Stimulated activated naive B cell treated with anti-CD40 and anti-IgM and Interleukin-4, amounts not matched to agents 10 μg/mL and 1 μg/mL and 100 μg/mL, for 72 hours (primary cell): ENCODE results near the gene CDYL2.

Experiments used
- ATAC-seq, 2 donors: fragments of 150-1000 bp; cut with Tn5 transposase; replicated peaks; 2 replicates each; pipeline ENCODE4 v1.10.0; 2021; ENCODE audit warnings: moderate library complexity in 1 of 2
- DNase-seq: peaks from one replicate; pipeline ENCODE4 v3.0.0; 2021
- H3K27ac Mint-ChIP-seq: one replicate; pipeline ENCODE4 v1.8.0; 2022; ENCODE audit warnings: mild to moderate bottlenecking, mixed read lengths
- H3K27me3 Mint-ChIP-seq, 2 donors: one replicate each; pipeline ENCODE4 v1.8.0; 2022; ENCODE audit warnings: mixed read lengths in 2 of 2
- H3K36me3 Mint-ChIP-seq, 2 donors: one replicate each; pipeline ENCODE4 v1.8.0; 2022; ENCODE audit warnings: mixed read lengths in 2 of 2, mild to moderate bottlenecking in 1 of 2
- H3K4me1 Mint-ChIP-seq, 2 donors: one replicate each; pipeline ENCODE4 v1.8.0; 2022; ENCODE audit warnings: mixed read lengths in 2 of 2, mild to moderate bottlenecking in 1 of 2
- H3K4me3 Mint-ChIP-seq, 2 donors: one replicate each; pipeline ENCODE4 v1.8.0; 2022; ENCODE audit warnings: mild to moderate bottlenecking in 2 of 2, mixed read lengths in 2 of 2, moderate library complexity in 1 of 2
- H3K9me3 Mint-ChIP-seq, 2 donors: one replicate each; pipeline ENCODE4 v1.8.0; 2022; ENCODE audit warnings: mixed read lengths in 2 of 2, mild to moderate bottlenecking in 1 of 2

CDYL2 gene

DNA sequence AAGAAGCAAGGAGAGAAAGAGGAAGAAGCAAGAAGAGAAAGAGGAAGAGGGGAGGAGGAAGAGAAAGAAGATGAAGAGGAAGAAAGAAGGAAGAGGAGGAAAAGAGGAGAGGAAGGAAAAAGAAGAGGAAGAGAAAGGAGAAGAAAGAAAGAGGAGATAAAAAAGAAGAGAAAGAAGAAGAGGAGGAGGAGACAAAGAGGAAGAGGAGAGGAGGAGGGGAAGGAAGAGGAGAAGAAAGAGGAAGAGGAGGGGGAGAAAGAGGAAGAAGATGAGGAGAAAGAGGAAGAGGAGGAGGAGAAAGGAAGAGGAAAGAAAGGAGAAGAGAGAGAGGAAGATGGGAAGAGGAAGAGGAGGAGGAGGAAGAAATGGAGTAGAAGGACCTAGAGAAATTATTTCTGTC, 80.4 kb downstream of the CDYL2 start:
- Mint-ChIP-seq H3K36me3 (no peaks in the 10 kb centered on the region), H3K27ac (no peak overlapping the region), H3K27me3 (peaks cover 0 to 7% of the 10 kb centered on the region in 2 donors), H3K4me3 (no peak overlapping the region), H3K4me1 (peaks cover 2 to 7% of the 10 kb centered on the region in 2 donors), H3K9me3 (peaks cover 6 to 9% of the 10 kb centered on the region in 2 donors)
- DNase-seq = no peak
- ATAC-seq = no peak

DNA sequence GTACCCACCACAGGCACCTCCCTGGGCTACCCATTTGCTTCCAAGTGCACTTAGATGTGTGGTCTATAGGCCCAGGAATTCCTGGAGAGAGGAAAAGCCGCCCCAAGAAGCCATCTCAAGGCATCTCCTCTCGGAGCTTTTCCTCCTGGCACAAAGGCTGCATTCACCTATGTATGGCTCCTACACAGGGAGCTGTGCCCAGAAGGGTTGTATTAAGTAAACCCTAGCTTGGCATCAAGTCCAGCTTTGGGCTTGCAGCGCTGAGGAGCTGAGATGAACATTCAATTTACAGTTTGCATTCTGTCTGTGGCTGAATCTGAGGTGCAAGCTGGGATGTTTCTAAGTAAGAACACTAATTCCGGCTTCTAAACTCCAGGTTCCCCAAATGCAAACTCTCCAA, 81.3 kb downstream of the CDYL2 start:
- H3K4me3 Mint-ChIP-seq = no peak overlapping the region
- no peak overlapping the region for H3K27ac Mint-ChIP-seq
- H3K9me3 Mint-ChIP-seq = peaks cover 6 to 9% of the 10 kb centered on the region in 2 donors
- H3K36me3 Mint-ChIP-seq = no peaks in the 10 kb centered on the region
- DNase-seq (no peak), ATAC-seq (no peak)
- peaks cover 2 to 7% of the 10 kb centered on the region in 2 donors for H3K4me1 Mint-ChIP-seq
- H3K27me3 Mint-ChIP-seq = peaks cover 0 to 7% of the 10 kb centered on the region in 2 donors

DNA sequence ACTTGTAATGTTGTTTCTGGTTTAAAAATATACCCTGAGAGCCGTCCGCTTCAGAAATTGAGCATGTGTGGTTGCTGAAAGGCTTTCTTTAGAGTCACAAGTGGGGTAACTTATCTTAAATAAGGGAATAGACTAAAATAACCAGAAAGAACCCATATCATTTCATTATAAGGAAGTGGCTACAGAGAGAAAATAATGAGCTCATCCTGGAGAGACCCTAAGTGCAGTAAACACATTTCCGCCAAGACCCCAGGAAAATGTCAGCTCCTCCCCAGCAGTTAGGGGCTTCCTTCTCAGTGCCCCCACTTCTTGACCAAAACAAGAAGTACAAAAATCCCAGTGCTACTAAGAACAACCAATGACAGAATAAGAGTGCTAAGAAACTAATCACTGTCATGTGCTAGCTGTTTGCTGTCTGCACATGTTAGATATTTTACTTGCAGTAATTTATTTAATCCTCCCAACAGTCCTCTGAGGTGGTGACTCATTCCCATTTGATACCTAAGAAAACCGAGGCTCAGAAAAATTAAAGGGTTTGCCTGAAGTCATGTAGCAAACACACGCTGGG, 83.5 kb downstream of the CDYL2 start:
- H3K4me3 Mint-ChIP-seq = no peak overlapping the region
- DNase-seq (no peak), ATAC-seq (peak; percentile 25 to 36)
- peaks cover 6 to 9% of the 10 kb centered on the region in 2 donors for H3K9me3 Mint-ChIP-seq
- no peaks in the 10 kb centered on the region for H3K36me3 Mint-ChIP-seq
- H3K4me1 Mint-ChIP-seq = peaks cover 2 to 7% of the 10 kb centered on the region in 2 donors
- H3K27ac Mint-ChIP-seq = no peak overlapping the region
- peaks cover 0 to 7% of the 10 kb centered on the region in 2 donors for H3K27me3 Mint-ChIP-seq

DNA sequence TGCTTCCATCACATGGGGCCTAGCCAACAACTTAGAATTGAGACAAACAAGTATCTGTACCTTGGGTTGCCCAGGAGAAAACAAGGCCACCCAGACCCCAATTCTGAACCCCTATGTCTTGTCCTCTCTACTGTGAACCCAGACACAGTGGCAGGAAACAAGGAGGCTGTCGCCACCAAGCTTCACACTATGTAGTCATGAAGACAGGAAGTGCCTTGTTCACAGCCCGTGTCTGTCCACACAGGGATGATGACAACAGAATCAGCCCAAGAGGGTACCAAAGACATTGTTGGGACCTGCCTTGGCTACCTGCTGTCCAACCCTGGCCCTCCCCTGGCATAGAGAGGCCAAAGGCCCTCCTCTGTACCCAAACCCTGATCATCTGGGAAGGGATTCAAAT, 84.8 kb downstream of the CDYL2 start:
- no peak for DNase-seq

DNA sequence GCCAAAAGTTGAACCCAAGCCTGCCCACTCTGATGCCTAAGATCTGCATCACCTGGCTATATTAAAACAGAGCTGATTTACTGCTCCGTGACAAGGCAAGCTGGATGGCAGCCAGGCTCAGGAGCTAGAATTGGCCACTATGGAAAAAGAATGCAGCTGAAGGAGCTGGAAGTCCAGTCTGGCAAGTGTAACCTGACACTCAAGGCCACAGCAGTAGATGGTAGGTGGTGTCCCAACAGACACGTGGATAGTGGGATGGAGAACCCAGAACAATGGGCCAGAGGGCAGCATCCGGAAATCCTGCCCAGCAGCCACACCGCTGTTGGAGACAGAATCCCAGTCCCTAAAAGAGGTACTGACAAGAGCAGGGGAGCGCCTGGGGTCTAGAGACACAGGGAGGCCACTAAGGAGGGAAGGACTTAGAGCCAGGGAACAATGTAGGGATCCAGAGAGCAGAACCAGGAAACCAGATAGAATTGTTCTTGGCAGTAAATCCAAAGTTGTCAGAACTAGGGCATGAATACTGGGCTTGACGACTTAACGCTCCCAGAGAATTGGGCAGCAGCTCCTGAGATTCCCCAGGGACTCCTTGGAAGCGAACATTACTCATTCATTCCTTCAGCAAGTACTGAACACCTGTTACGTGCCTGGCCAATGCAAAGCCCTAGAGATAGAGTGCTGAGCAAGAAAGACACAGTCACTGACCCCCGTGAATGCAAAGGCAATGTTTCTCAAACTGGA, 85.7 kb downstream of the CDYL2 start:
- Mint-ChIP-seq H3K36me3 (no peaks in the 10 kb centered on the region), H3K4me3 (no peak overlapping the region), H3K9me3 (peaks cover 2 to 3% of the 10 kb centered on the region in 2 donors), H3K27me3 (peaks cover 0 to 3% of the 10 kb centered on the region in 2 donors), H3K27ac (no peak overlapping the region), H3K4me1 (peaks cover 2 to 4% of the 10 kb centered on the region in 2 donors)
- DNase-seq (no peak), ATAC-seq (no peak)

More for the DNA sequence above, 84.8 kb downstream of the CDYL2 start:
- ATAC-seq = peak; percentile 46 to 54
- H3K9me3 Mint-ChIP-seq = peaks cover 4 to 6% of the 10 kb centered on the region in 2 donors
- H3K27ac Mint-ChIP-seq = no peak overlapping the region
- no peaks in the 10 kb centered on the region for H3K36me3 Mint-ChIP-seq
- peaks cover 0 to 3% of the 10 kb centered on the region in 2 donors for H3K27me3 Mint-ChIP-seq
- no peak overlapping the region for H3K4me3 Mint-ChIP-seq
- H3K4me1 Mint-ChIP-seq = peaks cover 2 to 7% of the 10 kb centered on the region in 2 donors

DNA sequence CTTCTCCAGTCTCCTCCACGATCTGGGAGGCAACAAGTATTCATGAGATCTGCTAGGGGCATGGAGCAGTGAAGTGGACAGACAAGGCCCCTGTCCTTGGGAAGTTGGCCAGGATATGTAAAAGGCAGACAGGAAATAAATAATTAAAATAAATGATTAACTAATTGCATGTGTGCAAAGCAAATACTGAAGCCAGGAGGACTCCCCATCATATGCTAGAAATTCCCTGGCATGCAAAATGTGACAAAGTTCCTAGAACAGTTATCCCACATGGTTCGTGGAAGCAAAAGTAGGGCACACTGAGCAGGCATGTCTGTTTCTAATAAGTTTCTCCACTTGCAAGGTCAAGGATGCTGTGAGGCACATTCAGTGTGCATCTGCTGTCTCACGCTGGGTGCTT, 86.8 kb downstream of the CDYL2 start:
- H3K4me3 Mint-ChIP-seq = no peak overlapping the region

DNA sequence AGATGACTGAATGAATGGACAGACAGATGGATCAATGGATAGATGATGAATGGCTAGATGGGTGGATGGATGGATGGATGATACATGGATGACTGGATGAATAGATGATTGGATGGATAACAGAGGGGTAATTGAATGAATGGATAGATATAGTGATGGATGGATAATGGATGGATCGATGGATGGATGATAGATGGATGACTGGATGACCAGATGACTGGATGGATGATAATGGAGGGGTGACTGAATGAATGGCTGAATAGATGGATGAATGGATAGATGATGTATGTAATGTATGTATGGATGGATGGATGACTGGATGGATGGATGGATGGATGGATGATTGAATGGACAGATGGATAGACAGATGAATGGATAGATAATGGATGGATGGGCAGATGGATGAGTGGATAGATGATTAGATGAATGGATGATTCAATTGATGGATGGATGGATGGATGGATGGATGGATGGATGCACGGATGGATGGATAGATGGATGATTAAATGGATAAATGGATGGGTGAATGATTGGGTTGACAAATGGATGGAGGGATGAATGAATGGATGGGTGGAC, 87.7 kb downstream of the CDYL2 start:
- no peak overlapping the region for H3K27ac Mint-ChIP-seq
- no peaks in the 10 kb centered on the region for H3K36me3 Mint-ChIP-seq
- no peaks in the 10 kb centered on the region for H3K4me1 Mint-ChIP-seq
- no peak overlapping the region for H3K4me3 Mint-ChIP-seq
- peaks cover 0 to under 1% of the 10 kb centered on the region in 2 donors for H3K27me3 Mint-ChIP-seq
- DNase-seq = no peak
- H3K9me3 Mint-ChIP-seq = no peaks in the 10 kb centered on the region
- no peak for ATAC-seq

More for the DNA sequence above, 86.8 kb downstream of the CDYL2 start:
- ATAC-seq = no peak
- Mint-ChIP-seq H3K4me1 (peaks cover 0 to 2% of the 10 kb centered on the region in 2 donors), H3K36me3 (no peaks in the 10 kb centered on the region), H3K27ac (no peak overlapping the region), H3K9me3 (peaks cover 0 to 2% of the 10 kb centered on the region in 2 donors), H3K27me3 (peaks cover 0 to 3% of the 10 kb centered on the region in 2 donors)
- no peak for DNase-seq

DNA sequence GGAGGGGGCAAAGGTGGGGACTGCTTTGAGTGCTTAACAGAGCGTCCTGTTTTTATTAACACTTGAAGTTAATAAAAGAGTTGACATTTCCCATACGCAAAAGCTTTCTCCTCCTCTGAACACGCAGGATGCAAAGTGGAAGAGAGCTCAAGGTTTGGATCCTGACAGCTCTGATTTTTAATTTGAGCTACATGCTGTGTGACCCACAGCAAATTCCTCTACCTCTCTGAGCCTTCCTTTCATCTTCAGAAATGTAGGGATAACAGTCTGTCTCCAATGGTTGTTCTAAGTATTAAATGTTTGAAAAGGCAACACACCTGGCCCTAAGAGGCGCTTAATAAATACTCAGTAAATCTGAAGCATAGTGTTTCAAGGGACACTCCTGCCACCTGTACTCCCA, 93.0 kb downstream of the CDYL2 start:
- DNase-seq (no peak), ATAC-seq (no peak)
- Mint-ChIP-seq H3K36me3 (no peaks in the 10 kb centered on the region), H3K4me1 (no peaks in the 10 kb centered on the region), H3K9me3 (peaks cover 0 to 2% of the 10 kb centered on the region in 2 donors), H3K27ac (no peak overlapping the region), H3K27me3 (no peaks in the 10 kb centered on the region), H3K4me3 (no peak overlapping the region)

DNA sequence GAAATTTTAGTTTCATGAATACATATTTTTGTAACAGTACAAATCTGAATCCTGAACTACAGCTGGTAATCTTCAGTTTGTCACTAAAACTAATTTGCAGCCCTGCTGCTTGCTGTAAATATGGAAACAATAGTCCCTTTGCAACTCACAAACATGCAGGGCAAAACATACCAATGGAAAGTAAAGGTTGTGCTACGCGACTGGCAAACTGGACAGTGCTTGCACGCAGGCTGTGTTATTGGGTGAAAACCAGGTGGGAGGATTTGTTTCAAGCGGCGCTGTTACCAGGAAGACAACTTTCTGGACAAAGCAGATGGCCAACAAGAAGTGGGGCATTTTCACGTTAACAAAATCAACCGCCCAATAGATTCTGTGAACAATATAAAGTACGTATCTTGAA, 93.5 kb downstream of the CDYL2 start:
- DNase-seq (no peak), ATAC-seq (no peak)
- Mint-ChIP-seq H3K27ac (no peak overlapping the region), H3K4me1 (no peaks in the 10 kb centered on the region), H3K9me3 (peaks cover 0 to 2% of the 10 kb centered on the region in 2 donors), H3K36me3 (no peaks in the 10 kb centered on the region), H3K27me3 (no peaks in the 10 kb centered on the region), H3K4me3 (no peak overlapping the region)

DNA sequence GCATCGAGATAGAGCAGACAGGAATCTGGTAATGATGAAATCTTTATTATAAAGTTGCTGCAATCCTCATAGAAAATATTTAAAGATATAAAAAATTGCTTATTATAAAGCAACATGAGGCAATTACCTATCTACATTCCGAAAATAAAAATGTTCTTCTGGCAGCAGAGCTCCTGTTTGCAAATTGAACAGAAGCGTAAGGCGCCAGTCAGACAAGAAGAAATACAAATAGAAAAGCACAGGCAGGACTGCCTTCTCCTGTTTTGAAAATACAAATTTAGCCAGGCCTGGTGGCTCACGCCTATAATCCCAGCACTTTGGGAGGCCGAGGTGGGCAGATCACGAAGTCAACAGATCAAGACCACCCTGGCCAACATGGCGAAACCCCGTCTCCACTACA, 95.6 kb downstream of the CDYL2 start:
- Mint-ChIP-seq H3K4me1 (no peaks in the 10 kb centered on the region), H3K36me3 (no peaks in the 10 kb centered on the region), H3K27me3 (no peaks in the 10 kb centered on the region), H3K9me3 (peaks cover 0 to 2% of the 10 kb centered on the region in 2 donors), H3K27ac (no peak overlapping the region), H3K4me3 (no peak overlapping the region)
- no peak for DNase-seq
- no peak for ATAC-seq

DNA sequence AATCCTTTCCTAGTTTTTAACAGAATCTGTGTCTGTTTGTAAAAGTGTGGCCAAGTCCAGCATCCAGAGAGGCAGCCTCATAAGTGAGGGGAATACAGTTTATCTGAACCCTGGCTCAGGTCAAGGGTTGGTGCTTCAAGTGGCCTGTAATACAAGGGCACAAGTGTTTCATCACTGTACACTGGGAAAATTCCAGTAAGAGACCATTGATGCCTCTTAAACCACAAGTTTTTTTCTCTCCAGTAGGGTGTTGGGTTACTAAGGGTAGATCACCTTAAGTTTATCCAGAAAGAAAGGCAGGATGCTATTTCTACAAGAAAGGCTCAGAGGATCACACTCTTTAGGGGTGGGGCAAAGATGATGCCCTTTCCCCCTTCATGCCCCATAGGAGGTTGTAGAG, 96.7 kb downstream of the CDYL2 start:
- Mint-ChIP-seq H3K9me3 (peaks cover 0 to 2% of the 10 kb centered on the region in 2 donors), H3K27me3 (no peaks in the 10 kb centered on the region), H3K27ac (no peak overlapping the region), H3K4me3 (no peak overlapping the region), H3K4me1 (no peaks in the 10 kb centered on the region), H3K36me3 (no peaks in the 10 kb centered on the region)
- DNase-seq (no peak), ATAC-seq (no peak)

DNA sequence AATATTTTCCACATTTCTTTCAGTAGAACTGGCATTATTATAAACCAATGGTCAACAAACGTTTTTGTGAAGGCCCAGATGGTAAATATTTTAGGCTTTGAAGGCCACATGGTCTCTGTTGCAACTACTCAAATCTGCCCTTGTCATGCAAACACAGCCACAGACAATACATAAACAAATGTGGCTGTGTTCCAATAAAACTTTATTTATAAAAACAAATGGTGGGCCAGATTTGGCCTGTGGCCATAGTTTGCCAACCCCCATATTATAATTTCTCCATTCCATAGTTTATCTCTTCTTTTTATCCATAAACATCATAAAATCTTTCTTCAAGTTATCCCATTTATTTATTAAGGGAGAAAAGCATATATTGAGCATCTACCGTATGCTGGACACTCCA, 98.8 kb downstream of the CDYL2 start:
- no peaks in the 10 kb centered on the region for H3K4me1 Mint-ChIP-seq
- no peak overlapping the region for H3K4me3 Mint-ChIP-seq
- no peak overlapping the region for H3K27ac Mint-ChIP-seq
- H3K9me3 Mint-ChIP-seq = peaks cover 0 to 2% of the 10 kb centered on the region in 2 donors
- no peak for ATAC-seq
- DNase-seq = no peak
- no peaks in the 10 kb centered on the region for H3K27me3 Mint-ChIP-seq
- no peaks in the 10 kb centered on the region for H3K36me3 Mint-ChIP-seq

DNA sequence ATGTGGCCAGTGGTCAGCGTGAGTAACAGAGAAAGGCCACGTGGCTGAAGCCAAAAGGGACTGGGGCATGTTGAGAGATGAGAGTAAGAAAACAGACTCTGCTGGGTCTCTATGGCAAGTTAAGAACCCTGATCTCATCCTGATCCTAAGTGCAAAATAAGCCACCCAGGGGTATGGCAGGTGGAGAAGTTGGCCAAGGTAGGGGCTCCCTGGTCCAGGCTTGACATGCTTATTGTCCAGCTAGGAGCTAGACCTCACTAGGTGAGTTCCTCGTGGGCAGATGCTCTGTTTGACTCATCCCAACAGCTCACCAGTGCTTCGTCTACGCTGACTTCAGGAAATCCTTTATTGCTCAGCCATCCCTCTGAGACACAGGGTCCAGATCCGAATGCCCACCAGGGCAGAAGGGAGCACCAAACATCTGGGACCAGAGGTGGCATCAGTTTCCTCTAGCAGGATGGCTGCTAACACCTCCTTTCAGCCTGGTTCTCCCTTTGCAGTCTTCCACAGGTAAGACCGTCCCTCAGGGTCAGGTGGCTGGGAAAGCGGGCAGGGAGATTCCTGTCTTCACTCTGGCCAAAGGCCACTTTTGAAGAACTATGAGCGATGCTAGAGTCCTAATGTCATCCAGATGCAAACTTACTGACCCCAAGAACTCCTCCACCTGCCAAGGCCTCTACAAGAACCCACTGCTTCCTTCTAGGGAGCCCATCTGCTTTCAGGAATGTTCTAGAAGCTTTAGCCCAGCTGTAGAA, 99.5 kb downstream of the CDYL2 start:
- H3K4me3 Mint-ChIP-seq = no peak overlapping the region

More for the DNA sequence above, 99.5 kb downstream of the CDYL2 start:
- no peak for ATAC-seq
- no peaks in the 10 kb centered on the region for H3K36me3 Mint-ChIP-seq
- no peaks in the 10 kb centered on the region for H3K4me1 Mint-ChIP-seq
- peaks cover 0 to 2% of the 10 kb centered on the region in 2 donors for H3K9me3 Mint-ChIP-seq
- no peak for DNase-seq
- H3K27me3 Mint-ChIP-seq = no peaks in the 10 kb centered on the region
- H3K27ac Mint-ChIP-seq = no peak overlapping the region
